H9 (cell line): ENCODE measurements around the gene CDCA7L. TPM values are rescaled to one million over a fixed set of nuclear protein-coding genes. Genes with fewer than 3 reads are reported as not detected.

ENCODE experiments used
- DNase-seq: peaks from one replicate; pipeline ENCODE4 v3.0.0-alpha.2; 2017
- H2AFZ ChIP-seq: one replicate; pipeline ENCODE4 v1.6.1; 2013; ENCODE audit warnings: mild to moderate bottlenecking, low read length, control low read depth, moderate library complexity
- H2AK5ac ChIP-seq: 2 replicates; pipeline ENCODE4 v1.6.1; 2013; ENCODE audit warnings: low read length, control low read depth, mixed read lengths; ENCODE audit not compliant: insufficient read length
- H2BK120ac ChIP-seq: one replicate; pipeline ENCODE4 v1.6.1; 2013; ENCODE audit warnings: low read depth, mild to moderate bottlenecking, low read length, control low read depth, inconsistent platforms; ENCODE audit not compliant: poor library complexity, severe bottlenecking
- H2BK12ac ChIP-seq: 2 replicates; pipeline ENCODE4 v1.6.1; 2013; ENCODE audit warnings: low read length, control low read depth, mixed read lengths, low read depth; ENCODE audit not compliant: insufficient read length
- H2BK15ac ChIP-seq: 2 replicates; pipeline ENCODE4 v1.6.1; 2013; ENCODE audit warnings: low read depth, low read length, control low read depth
- H2BK20ac ChIP-seq: one replicate; pipeline ENCODE4 v1.6.1; 2013; ENCODE audit warnings: low read depth, mild to moderate bottlenecking, low read length, control low read depth, inconsistent platforms; ENCODE audit not compliant: poor library complexity, severe bottlenecking
- H2BK5ac ChIP-seq: 2 replicates; pipeline ENCODE4 v1.6.1; 2013; ENCODE audit warnings: low read length, control low read depth, mixed read lengths; ENCODE audit not compliant: insufficient read length
- H3K14ac ChIP-seq: 2 replicates; pipeline ENCODE4 v1.6.1; 2013; ENCODE audit warnings: low read length, control low read depth; ENCODE audit not compliant: insufficient read depth
- H3K18ac ChIP-seq: 2 replicates; pipeline ENCODE4 v1.6.1; 2013; ENCODE audit warnings: low read depth, mild to moderate bottlenecking, mixed read lengths, low read length, control low read depth; ENCODE audit not compliant: insufficient read length
- H3K23ac ChIP-seq: 2 replicates; pipeline ENCODE4 v1.6.1; 2013; ENCODE audit warnings: low read length, control low read depth, mixed read lengths, low read depth; ENCODE audit not compliant: insufficient read length
- H3K23me2 ChIP-seq: 2 replicates; pipeline ENCODE4 v1.6.1; 2013; ENCODE audit warnings: low read depth, mild to moderate bottlenecking, mixed read lengths, low read length, control low read depth; ENCODE audit not compliant: insufficient read length, poor library complexity, severe bottlenecking
- H3K27ac ChIP-seq: 2 replicates; pipeline ENCODE4 v1.5.1; 2013; ENCODE audit warnings: low read length, control low read depth, mixed read lengths, low read depth; ENCODE audit not compliant: insufficient read length
- H3K27me3 ChIP-seq: 2 replicates; pipeline ENCODE4 v1.6.1; 2013; ENCODE audit warnings: low read length, control low read depth, inconsistent platforms; ENCODE audit not compliant: insufficient read depth
- H3K4ac ChIP-seq: 2 replicates; pipeline ENCODE4 v1.6.1; 2013; ENCODE audit warnings: low read depth, mild to moderate bottlenecking, control low read depth, inconsistent platforms, low read length, moderate library complexity
- H3K4me1 ChIP-seq: 2 replicates; pipeline ENCODE4 v1.6.1; 2013; ENCODE audit warnings: low read length, control low read depth, inconsistent platforms; ENCODE audit not compliant: insufficient read depth
- H3K4me2 ChIP-seq: 2 replicates; pipeline ENCODE4 v1.6.1; 2013; ENCODE audit warnings: low read length, control low read depth, mixed read lengths; ENCODE audit not compliant: insufficient read length, insufficient read depth
- H3K56ac ChIP-seq: 2 replicates; pipeline ENCODE4 v1.6.1; 2013; ENCODE audit warnings: low read depth, mild to moderate bottlenecking, mixed read lengths, low read length, control low read depth; ENCODE audit not compliant: insufficient read length
- H3K79me1 ChIP-seq: 2 replicates; pipeline ENCODE4 v1.6.1; 2013; ENCODE audit warnings: low read depth, mild to moderate bottlenecking, moderate library complexity, low read length, control low read depth, inconsistent platforms; ENCODE audit not compliant: insufficient read depth, poor library complexity, severe bottlenecking
- H3K79me2 ChIP-seq: 2 replicates; pipeline ENCODE4 v1.6.1; 2013; ENCODE audit warnings: low read length, control low read depth, inconsistent platforms; ENCODE audit not compliant: insufficient read depth
- H3K9ac ChIP-seq: 2 replicates; pipeline ENCODE4 v1.6.1; 2013; ENCODE audit warnings: low read length, control low read depth, mixed read lengths; ENCODE audit not compliant: insufficient read length; ENCODE audit errors: extremely low read depth
- H3K9me3 ChIP-seq: one replicate; pipeline ENCODE4 v1.6.1; 2013; ENCODE audit warnings: low read depth, low read length, inconsistent platforms; ENCODE audit not compliant: control insufficient read depth
- H3T11ph ChIP-seq: one replicate; pipeline ENCODE4 v1.6.1; 2013; ENCODE audit warnings: mild to moderate bottlenecking, low read length, control low read depth, inconsistent platforms
- H4K20me1 ChIP-seq: one replicate; pipeline ENCODE4 v1.6.1; 2013; ENCODE audit not compliant: control insufficient read depth, insufficient read length, insufficient read depth
- H4K5ac ChIP-seq: 2 replicates; pipeline ENCODE4 v1.6.1; 2013; ENCODE audit warnings: low read depth, mild to moderate bottlenecking, mixed read lengths, low read length, control low read depth; ENCODE audit not compliant: insufficient read length
- H4K8ac ChIP-seq: replicated peaks from 2 replicates; pipeline ENCODE4 v1.6.1; 2013; ENCODE audit warnings: low read length, control low read depth, mixed read lengths, low read depth; ENCODE audit not compliant: insufficient read length
- H4K91ac ChIP-seq: 2 replicates; pipeline ENCODE4 v1.6.1; 2013; ENCODE audit warnings: low read depth, mild to moderate bottlenecking, moderate library complexity, mixed read lengths, low read length, control low read depth; ENCODE audit not compliant: insufficient read length
- H3K27ac Mint-ChIP-seq, 3 experiments: 2 replicates in 2 of 3; 3 replicates in 1 of 3; pipeline ENCODE4 v1.8.0; 2020 to 2021; ENCODE audit warnings: mixed read lengths in 3 of 3, mild to moderate bottlenecking in 1 of 3, moderate library complexity in 1 of 3
- H3K27me3 Mint-ChIP-seq: 2 replicates; pipeline ENCODE4 v1.8.0; 2021; ENCODE audit warnings: low read depth, mild to moderate bottlenecking, moderate library complexity, mixed read lengths
- H3K36me3 Mint-ChIP-seq, 3 experiments: 2 replicates in 2 of 3; 3 replicates in 1 of 3; pipeline ENCODE4 v1.8.0; 2020 to 2021; ENCODE audit warnings: low read depth in 3 of 3, mixed read lengths in 3 of 3; ENCODE audit not compliant: insufficient read depth in 1 of 3
- H3K4me1 Mint-ChIP-seq, 2 experiments: 2 replicates each; pipeline ENCODE4 v1.8.0; 2020; ENCODE audit warnings: mixed read lengths in 2 of 2
- H3K4me3 Mint-ChIP-seq, 2 experiments: 2 replicates in 1 of 2; 3 replicates in 1 of 2; pipeline ENCODE4 v1.8.0; 2020 to 2021; ENCODE audit warnings: mild to moderate bottlenecking in 2 of 2, mixed read lengths in 2 of 2, moderate library complexity in 1 of 2
- H3K9me3 Mint-ChIP-seq, 2 experiments: 2 replicates in 1 of 2; 3 replicates in 1 of 2; pipeline ENCODE4 v1.8.0; 2020; ENCODE audit warnings: mild to moderate bottlenecking in 2 of 2, mixed read lengths in 2 of 2, moderate library complexity in 1 of 2
- CTCF ChIP-seq: fragments of 200-600 bp; sonication (generic); conservative IDR thresholded peaks from 3 replicates; pipeline ENCODE4 v1.8.0; 2021; ENCODE audit warnings: antibody characterized with exemption, mild to moderate bottlenecking
- WGBS: extraction: QIAGEN DNeasy Blood & Tissue Kit; methylation state at CpG from one replicate; pipeline ENCODE4 v1.1.7; 2013; ENCODE audit warnings: missing lambda C conversion rate, low lambda C conversion rate, mixed read lengths; ENCODE audit not compliant: insufficient read length; ENCODE audit errors: extremely low coverage; 5-methylcytosine and 5-hydroxymethylcytosine counted together
- total RNA-seq: library from RNA; stranded (reverse); gene quantifications from 2 replicates; pipeline ENCODE4 v1.2.1, GENCODE V29; 2021

Gene CDCA7L
- total RNA-seq, 1 experiment from 2014 or later: 104 TPM

DNA sequence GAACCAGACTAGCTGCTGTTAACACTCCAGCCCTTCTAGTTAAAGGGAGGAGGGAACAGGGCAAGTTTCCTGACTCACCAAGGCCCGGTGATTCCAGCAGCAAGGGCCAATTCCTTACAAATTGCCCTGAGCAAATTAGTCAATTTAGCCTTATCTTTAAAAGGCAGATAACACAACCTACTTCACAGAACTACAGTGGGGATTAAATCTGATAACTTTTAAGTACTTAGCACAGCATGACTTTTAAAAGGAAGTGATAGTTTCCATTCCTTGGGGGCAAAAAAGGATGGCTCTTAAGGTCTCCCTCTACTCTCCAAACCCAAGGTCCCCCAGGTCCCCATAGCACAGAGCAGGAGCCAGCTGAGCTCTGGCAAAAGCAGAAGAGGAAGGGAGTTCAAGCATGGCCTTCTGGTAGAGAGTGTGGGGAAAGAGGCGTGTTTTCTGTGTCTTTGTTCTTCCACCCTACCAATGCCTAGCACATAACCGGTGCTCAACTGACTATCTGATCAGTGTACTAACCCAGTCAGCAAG, 4.0 kb downstream of the CDCA7L start:
- H3K4me3 Mint-ChIP-seq: peak overlapping the region in 1 of 2 experiments; percentile 21; a peak in 2 of 5 replicates

More for the DNA sequence above, 4.0 kb downstream of the CDCA7L start:
- H2BK12ac ChIP-seq: no peak overlapping the region
- peaks cover 3% of the 10 kb centered on the region for H3K79me1 ChIP-seq
- H3K27ac Mint-ChIP-seq: peak overlapping the region in 2 of 3 experiments; percentile 42 to 46; a peak in 3 of 7 replicates
- no peak overlapping the region for H3K27ac ChIP-seq
- no peak overlapping the region for H2BK20ac ChIP-seq
- no peak overlapping the region for H2AK5ac ChIP-seq
- H3K4me1 ChIP-seq: peaks cover 12% of the 10 kb centered on the region; the same call in 1 of the 2 replicates
- no peak overlapping the region for H2BK5ac ChIP-seq
- no peaks in the 10 kb centered on the region for H3K9me3 ChIP-seq
- H3K9me3 Mint-ChIP-seq: peaks cover 0 to 5% of the 10 kb centered on the region in 2 experiments; a peak in 1 of 5 replicates
- no peak overlapping the region for H3K23ac ChIP-seq
- H3K14ac ChIP-seq: no peak overlapping the region
- no peak overlapping the region for H2BK15ac ChIP-seq
- no peak overlapping the region for H4K8ac ChIP-seq
- no peak overlapping the region for H3T11ph ChIP-seq
- H4K5ac ChIP-seq: no peak overlapping the region
- no peak overlapping the region for H2BK120ac ChIP-seq
- no peak overlapping the region for H3K4me2 ChIP-seq
- H3K9ac ChIP-seq: no peak overlapping the region
- no peaks in the 10 kb centered on the region for H3K27me3 Mint-ChIP-seq
- no peak overlapping the region for H3K4ac ChIP-seq
- WGBS: no CpG with 5 or more reads among the region's 3 CpGs
- H3K36me3 Mint-ChIP-seq: peaks cover 18 to 23% (median 23%) of the 10 kb centered on the region in 3 experiments
- H3K27me3 ChIP-seq: no peaks in the 10 kb centered on the region
- H3K79me2 ChIP-seq: peaks cover 41% of the 10 kb centered on the region; the same call in 1 of the 2 replicates
- peaks cover 7% of the 10 kb centered on the region for H3K23me2 ChIP-seq
- H2AFZ ChIP-seq: no peak overlapping the region
- no peak for TF ChIP-seq CTCF
- no peaks in the 10 kb centered on the region for H4K20me1 ChIP-seq
- H4K91ac ChIP-seq: no peak overlapping the region
- H3K18ac ChIP-seq: no peak overlapping the region
- no peak for DNase-seq
- H3K56ac ChIP-seq: no peak overlapping the region
- peaks cover 49 to 54% of the 10 kb centered on the region in 2 experiments for H3K4me1 Mint-ChIP-seq
